ENCODE results near the gene ENTPD1. TPM values are rescaled to one million over a fixed set of nuclear protein-coding genes. Genes with fewer than 3 reads are reported as not detected.
"Not testable (repeated sequence)": the region's sequence is repeated elsewhere in the genome, so short reads cannot be mapped to it uniquely, and the experiment has no call there.

ENTPD1 gene
- total RNA-seq, 2 donors from 2014 or later, result 62.5 to 92.9 TPM

GRCh38 chr10:95792211-95792780, 36.3 kb downstream of the ENTPD1 start:
- DNase-seq (ENCODE audit: low spot score), result no peak
- intact Hi-C loops (cut with DNase I), result no loop called here

GRCh38 chr10:95792874-95793285, 36.9 kb downstream of the ENTPD1 start:
- DNase-seq (ENCODE audit: low spot score), result no peak
- intact Hi-C loops (cut with DNase I), result no loop called here

GRCh38 chr10:95793401-95794045, 37.6 kb downstream of the ENTPD1 start:
- no peak for DNase-seq (ENCODE audit: low spot score)
- intact Hi-C loops (cut with DNase I), result no loop called here

GRCh38 chr10:95794195-95794594, 38.2 kb downstream of the ENTPD1 start:
- intact Hi-C loops (cut with DNase I), result no loop called here
- DNase-seq (ENCODE audit: low spot score), result no peak

- DNase-seq (ENCODE audit: low spot score), result no peak
- intact Hi-C loops (cut with DNase I), result no loop called here
Observed at GRCh38 chr10:95795602-95796001, 39.6 kb downstream of the ENTPD1 start.

- intact Hi-C loops (cut with DNase I), result no loop called here
- no peak for DNase-seq (ENCODE audit: low spot score)
Observed at GRCh38 chr10:95796504-95796903, 40.5 kb downstream of the ENTPD1 start.

- intact Hi-C loops (cut with DNase I), result no loop called here
- DNase-seq (ENCODE audit: low spot score), result no peak
Observed at GRCh38 chr10:95798096-95798855, 42.3 kb downstream of the ENTPD1 start.

GRCh38 chr10:95800286-95800685, 44.3 kb downstream of the ENTPD1 start:
- intact Hi-C loops (cut with DNase I), result not testable (repeated sequence)

GRCh38 chr10:95806687-95807380, 50.9 kb downstream of the ENTPD1 start:
- intact Hi-C loops (cut with DNase I); DNase-seq (ENCODE audit: low spot score): not testable (repeated sequence)

More at GRCh38 chr10:95800286-95800685, 44.3 kb downstream of the ENTPD1 start:
- not testable (repeated sequence) for DNase-seq (ENCODE audit: low spot score)

GRCh38 chr10:95808705-95809308, 52.8 kb downstream of the ENTPD1 start:
- not testable (repeated sequence) for DNase-seq (ENCODE audit: low spot score)
- intact Hi-C loops (cut with DNase I), result loop anchor here in 1 of 2 donors (2.0 kb wide), 1 partner anchor 56 kb away; no protein-coding TSS in a partner anchor

- DNase-seq (ENCODE audit: low spot score), result no peak
- intact Hi-C loops (cut with DNase I), result loop anchor here in 1 of 2 donors (2.0 kb wide), 1 partner anchor 55 kb away; no protein-coding TSS in a partner anchor
Observed at GRCh38 chr10:95809370-95810197, 53.6 kb downstream of the ENTPD1 start.

- no peak for DNase-seq (ENCODE audit: low spot score)
- intact Hi-C loops (cut with DNase I), result no loop called here
Observed at GRCh38 chr10:95810198-95810976, 54.4 kb downstream of the ENTPD1 start.

GRCh38 chr10:95813054-95813685, 57.2 kb downstream of the ENTPD1 start:
- intact Hi-C loops (cut with DNase I), result no loop called here
- DNase-seq (ENCODE audit: low spot score), result no peak

- no peak for DNase-seq (ENCODE audit: low spot score)
Observed at GRCh38 chr10:95814011-95814727, 58.2 kb downstream of the ENTPD1 start.

GRCh38 chr10:95815133-95815532, 59.2 kb downstream of the ENTPD1 start:
- no peak for DNase-seq (ENCODE audit: low spot score)
- intact Hi-C loops (cut with DNase I), result no loop called here

More at GRCh38 chr10:95814011-95814727, 58.2 kb downstream of the ENTPD1 start:
- intact Hi-C loops (cut with DNase I), result no loop called here

GRCh38 chr10:95815701-95816240, 59.8 kb downstream of the ENTPD1 start:
- DNase-seq (ENCODE audit: low spot score), result no peak
- intact Hi-C loops (cut with DNase I), result no loop called here
